Natural killer cell treated with Interleukin-12 subunit alpha and Interleukin-12 subunit beta and Interleukin-15 and Interleukin-18, amount 100 ng/mL, for 72 hours (primary cell): ENCODE data around the gene CAMK2B. TPM values are rescaled to one million over a fixed set of nuclear protein-coding genes. Genes with fewer than 3 reads are reported as not detected.

ENCODE experiments used
- ATAC-seq, 2 donors: fragments of 150-1000 bp; cut with Tn5 transposase in 1 of 2; sonication (Bioruptor Pico), chemical (Tn5 transposase) in 1 of 2; 2 replicates each; pipeline ENCODE4 v1.10.0; 2021
- DNase-seq: peaks from one replicate; pipeline ENCODE4 v3.0.0; 2022; ENCODE audit warnings: low spot score
- H3K27ac Mint-ChIP-seq, 2 donors: 1 replicate in 1 of 2; 2 replicates in 1 of 2; pipeline ENCODE4 v1.8.0; 2022; ENCODE audit warnings: mixed read lengths in 2 of 2, mild to moderate bottlenecking in 1 of 2, moderate library complexity in 1 of 2
- H3K27me3 Mint-ChIP-seq, 2 donors: 1 replicate in 1 of 2; 2 replicates in 1 of 2; pipeline ENCODE4 v1.8.0; 2022; ENCODE audit warnings: mixed read lengths in 2 of 2
- H3K36me3 Mint-ChIP-seq: one replicate; pipeline ENCODE4 v1.8.0; 2022; ENCODE audit warnings: mixed read lengths
- H3K4me1 Mint-ChIP-seq, 2 donors: 1 replicate in 1 of 2; 2 replicates in 1 of 2; pipeline ENCODE4 v1.8.0; 2022; ENCODE audit warnings: low read depth in 2 of 2, mixed read lengths in 2 of 2, mild to moderate bottlenecking in 1 of 2
- H3K4me3 Mint-ChIP-seq: one replicate; pipeline ENCODE4 v1.8.0; 2022; ENCODE audit warnings: mixed read lengths
- H3K9me3 Mint-ChIP-seq: 2 replicates; pipeline ENCODE4 v1.8.0; 2022; ENCODE audit warnings: mixed read lengths
- total RNA-seq, 2 donors: library from RNA; stranded (reverse); gene quantifications; one replicate each; pipeline ENCODE4 v1.2.3, GENCODE V29; 2022

Gene CAMK2B
- under 1 TPM in 1 of 2 donors, not detected in 1; 0.10 TPM for total RNA-seq

DNA sequence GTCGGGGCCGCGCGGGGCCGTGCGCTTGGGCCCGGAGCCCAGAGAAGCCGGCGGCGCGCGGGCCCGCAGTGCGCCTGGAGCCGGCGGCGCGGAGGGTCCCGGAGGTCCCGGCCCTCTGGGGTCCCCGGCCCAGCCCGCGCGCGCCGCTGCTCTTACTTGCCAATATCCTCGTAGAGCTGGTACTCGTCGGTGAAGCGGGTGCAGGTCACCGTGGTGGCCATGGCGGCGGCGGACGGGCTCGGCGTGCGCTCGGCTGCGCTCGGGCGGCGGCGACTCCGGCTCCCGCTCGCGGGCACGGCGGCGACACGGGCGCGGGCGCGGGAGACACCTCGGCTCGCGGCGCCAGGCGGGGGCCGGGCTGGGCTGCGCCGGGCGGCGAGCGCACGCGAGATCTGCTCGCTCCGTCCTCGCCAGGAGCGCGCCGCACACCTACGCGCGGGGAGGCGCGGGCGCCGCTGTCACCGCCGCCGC lies at the start of gene CAMK2B:
TSS of gene CAMK2B (minus strand) at position 394 of the 471 bp plus-strand sequence. CDS start at position 221, 173 bp downstream.
- H3K9me3 Mint-ChIP-seq = no peaks in the 10 kb centered on the region
- H3K4me1 Mint-ChIP-seq = peaks cover 4 to 5% of the 10 kb centered on the region in 2 donors
- H3K27ac Mint-ChIP-seq = no peak within 1 kb of the TSS
- DNase-seq (no peak), ATAC-seq (no peak)
- H3K36me3 Mint-ChIP-seq = no peaks in the 10 kb centered on the region
- H3K27me3 Mint-ChIP-seq = peaks cover 14 to 22% of the 10 kb centered on the region in 2 donors
- H3K4me3 Mint-ChIP-seq = peak within 1 kb of the TSS; percentile 72

DNA sequence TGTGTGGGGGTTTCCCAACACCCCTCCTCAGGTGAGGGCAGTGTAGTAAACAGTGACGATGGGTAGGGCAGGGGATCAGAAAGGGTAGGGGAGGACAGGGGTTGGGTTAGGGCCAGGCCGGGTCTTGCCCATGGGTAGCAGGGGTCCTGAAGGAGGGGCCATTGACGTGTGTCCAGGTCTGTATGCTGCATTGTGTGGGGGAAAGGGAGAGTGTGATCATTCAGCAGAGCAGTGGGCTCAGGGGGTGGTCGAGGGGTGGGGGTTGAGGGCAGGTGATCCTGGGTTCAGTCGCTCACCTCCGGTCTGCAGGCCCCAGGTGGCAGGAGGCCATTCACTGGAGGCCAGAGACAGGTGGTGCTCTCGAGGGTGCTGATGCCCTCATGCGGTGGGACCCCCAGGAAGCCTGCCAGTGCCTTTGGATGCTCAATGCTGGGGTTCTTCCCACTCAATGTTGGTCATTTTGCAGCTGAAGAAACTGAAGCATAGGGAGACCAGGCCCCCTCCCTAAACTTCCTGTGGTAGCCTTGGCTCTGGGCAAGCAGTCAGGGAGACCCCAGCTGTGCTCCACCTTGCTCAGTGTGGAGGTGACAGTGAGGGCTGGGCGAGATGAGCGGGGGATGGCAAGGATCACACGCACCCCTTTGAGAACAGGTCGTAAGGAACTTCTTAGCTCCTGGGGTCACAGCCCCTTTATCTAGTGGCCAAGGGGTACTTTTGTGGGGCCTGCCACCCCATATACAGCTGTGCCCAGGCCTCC lies 48.8 kb upstream of the CAMK2B start:
- no peak overlapping the region for H3K4me3 Mint-ChIP-seq
- H3K4me1 Mint-ChIP-seq = peaks cover 5 to 10% of the 10 kb centered on the region in 2 donors
- peaks cover 2% of the 10 kb centered on the region for H3K36me3 Mint-ChIP-seq
- H3K9me3 Mint-ChIP-seq = no peaks in the 10 kb centered on the region
- DNase-seq (no peak), ATAC-seq (peak in 1 of 2 donors; percentile 11)
- H3K27me3 Mint-ChIP-seq = peaks cover 14 to 17% of the 10 kb centered on the region in 2 donors
- no peak overlapping the region for H3K27ac Mint-ChIP-seq

DNA sequence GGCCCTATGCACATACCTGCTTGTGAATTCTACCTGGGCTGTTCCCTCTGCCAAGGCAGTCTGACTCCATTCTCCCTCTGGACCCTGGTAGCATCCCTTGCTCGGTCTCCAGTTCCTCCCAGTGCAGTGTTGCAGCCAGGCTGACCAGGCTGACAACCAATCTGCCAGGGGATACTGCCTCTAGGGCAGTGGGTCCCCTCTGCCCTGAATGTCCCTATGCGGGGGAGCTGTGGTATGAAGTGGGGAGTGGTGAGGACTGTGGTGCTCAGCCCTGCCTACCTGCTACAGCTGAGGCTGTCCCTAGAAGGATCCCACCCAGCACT lies 48.0 kb upstream of the CAMK2B start:
- Mint-ChIP-seq H3K4me3 (no peak overlapping the region), H3K9me3 (no peaks in the 10 kb centered on the region), H3K27ac (no peak overlapping the region), H3K36me3 (peaks cover 6% of the 10 kb centered on the region), H3K27me3 (peaks cover 18 to 21% of the 10 kb centered on the region in 2 donors), H3K4me1 (peaks cover 0 to 5% of the 10 kb centered on the region in 2 donors)
- DNase-seq (no peak), ATAC-seq (peak in 1 of 2 donors; percentile 14)

DNA sequence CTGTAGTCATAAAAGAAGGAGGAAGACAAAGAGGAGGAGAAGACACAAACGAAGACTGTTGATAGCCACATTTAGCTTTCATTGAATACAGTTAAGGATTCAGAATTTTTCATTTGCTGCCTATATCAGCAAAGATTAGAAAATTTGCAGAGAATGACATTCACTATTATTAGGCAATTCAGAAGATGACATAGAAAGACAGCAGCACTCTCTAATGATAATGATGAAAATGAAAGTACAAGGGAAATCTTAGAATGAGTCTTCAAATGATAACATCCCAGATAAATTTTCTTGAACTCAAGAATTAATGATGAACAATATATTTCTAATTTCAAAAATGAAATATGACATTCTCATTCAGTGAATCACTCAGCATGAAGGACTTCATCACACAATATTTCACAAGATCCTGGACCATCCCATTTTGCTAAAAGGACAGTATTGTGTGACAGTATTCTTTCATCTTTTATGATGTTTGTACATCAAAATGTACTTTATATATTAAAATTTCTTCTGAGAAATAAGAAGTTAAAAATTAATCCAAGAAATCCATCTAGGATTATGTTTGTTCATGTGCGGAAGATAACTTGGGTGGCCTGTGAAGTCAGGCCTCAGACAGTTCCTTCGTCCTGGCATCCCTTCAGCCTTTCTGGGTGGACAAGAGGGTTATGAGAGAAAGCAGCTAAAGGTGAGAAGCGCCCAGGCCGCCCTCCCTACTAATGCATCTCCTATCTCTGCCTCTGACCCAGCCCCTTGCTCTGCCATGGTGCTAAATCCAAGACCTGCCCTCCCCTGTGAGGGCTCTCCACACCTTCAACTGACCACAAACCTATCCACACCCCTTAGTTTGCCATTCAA lies 47.4 kb upstream of the CAMK2B start:
- Mint-ChIP-seq H3K4me1 (peaks cover 0 to 5% of the 10 kb centered on the region in 2 donors), H3K27me3 (peaks cover 18 to 25% of the 10 kb centered on the region in 2 donors), H3K4me3 (no peak overlapping the region), H3K27ac (no peak overlapping the region), H3K36me3 (peaks cover 6% of the 10 kb centered on the region), H3K9me3 (no peaks in the 10 kb centered on the region)
- ATAC-seq (no peak), DNase-seq (no peak)

DNA sequence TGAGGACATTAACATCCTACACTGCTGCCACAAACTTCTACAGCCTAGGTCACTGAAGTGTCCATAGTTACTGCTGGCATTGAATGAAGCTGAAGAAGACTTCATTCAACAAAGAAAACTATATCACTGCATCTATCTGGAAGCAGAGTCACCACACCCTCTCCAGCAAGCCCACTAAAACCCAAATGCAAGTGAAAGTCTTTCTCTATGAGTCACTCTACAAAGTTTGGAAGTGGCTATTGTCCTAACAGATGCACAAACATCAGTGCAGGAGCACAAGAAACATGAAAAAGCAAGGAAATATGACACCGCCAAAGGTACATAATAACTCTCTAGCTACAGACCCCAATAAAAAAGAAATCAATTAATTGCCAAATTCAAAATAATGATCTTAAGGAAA lies 43.5 kb upstream of the CAMK2B start:
- Mint-ChIP-seq H3K36me3 (peaks cover 6% of the 10 kb centered on the region), H3K27me3 (peaks cover 18 to 37% of the 10 kb centered on the region in 2 donors), H3K4me3 (no peak overlapping the region), H3K27ac (no peak overlapping the region), H3K4me1 (no peaks in the 10 kb centered on the region), H3K9me3 (no peaks in the 10 kb centered on the region)
- DNase-seq (no peak), ATAC-seq (no peak)

DNA sequence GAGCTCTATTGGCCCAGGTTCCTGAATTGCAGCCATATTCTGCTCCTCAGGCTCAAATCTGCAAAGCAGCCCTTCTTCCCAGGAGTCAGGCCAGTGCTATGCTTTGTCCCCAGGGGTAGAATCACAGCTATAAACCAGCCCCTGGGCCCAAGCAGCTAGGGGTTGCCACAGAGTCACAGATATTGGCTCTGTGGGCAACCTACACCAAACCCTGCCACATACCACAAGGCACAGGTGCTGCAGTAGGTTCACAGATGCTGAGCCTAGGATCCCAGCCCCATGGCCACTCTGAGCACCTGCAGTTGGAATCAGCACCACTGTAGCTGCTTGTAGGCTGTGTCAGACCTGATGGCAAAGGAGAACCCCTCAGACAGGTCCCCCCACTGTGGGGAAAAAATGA lies 43.1 kb upstream of the CAMK2B start:
- Mint-ChIP-seq H3K4me3 (no peak overlapping the region), H3K27me3 (peaks cover 18 to 37% of the 10 kb centered on the region in 2 donors), H3K36me3 (peaks cover 6% of the 10 kb centered on the region), H3K9me3 (no peaks in the 10 kb centered on the region), H3K4me1 (no peaks in the 10 kb centered on the region), H3K27ac (no peak overlapping the region)
- ATAC-seq = peak in 1 of 2 donors; percentile 6
- no peak for DNase-seq

DNA sequence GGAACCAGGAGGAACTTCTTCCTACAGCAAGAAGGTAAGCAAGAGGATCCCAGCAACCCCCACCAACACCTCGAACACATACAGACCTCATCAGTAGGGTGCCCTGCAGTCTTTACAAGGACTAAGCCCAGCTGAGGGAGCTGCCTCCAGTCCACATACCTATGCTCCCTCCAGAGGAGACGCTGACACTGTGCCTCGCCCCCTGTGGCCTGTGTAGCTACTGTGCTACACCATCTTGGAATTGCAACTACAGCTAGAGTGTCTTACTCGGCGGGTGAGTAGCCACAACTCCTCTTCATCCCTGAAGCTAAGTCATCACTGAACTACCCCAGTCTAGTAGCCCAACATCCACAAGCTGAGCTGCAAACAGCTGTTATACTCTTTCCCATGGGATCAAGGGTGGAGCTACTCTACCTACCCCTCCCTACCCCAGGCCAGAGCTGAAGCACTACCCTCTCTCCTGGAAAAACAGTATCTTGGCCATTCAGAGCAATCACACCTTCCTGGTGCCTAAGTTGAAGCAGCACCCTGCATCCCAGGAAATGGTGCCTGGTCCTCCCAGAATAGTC lies 42.2 kb upstream of the CAMK2B start:
- H3K9me3 Mint-ChIP-seq = no peaks in the 10 kb centered on the region
- DNase-seq = no peak
- no peak overlapping the region for H3K27ac Mint-ChIP-seq
- no peaks in the 10 kb centered on the region for H3K4me1 Mint-ChIP-seq
- peaks cover 6% of the 10 kb centered on the region for H3K36me3 Mint-ChIP-seq
- ATAC-seq = peak in 1 of 2 donors; percentile 40
- H3K4me3 Mint-ChIP-seq = no peak overlapping the region
- H3K27me3 Mint-ChIP-seq = peaks cover 21 to 36% of the 10 kb centered on the region in 2 donors

DNA sequence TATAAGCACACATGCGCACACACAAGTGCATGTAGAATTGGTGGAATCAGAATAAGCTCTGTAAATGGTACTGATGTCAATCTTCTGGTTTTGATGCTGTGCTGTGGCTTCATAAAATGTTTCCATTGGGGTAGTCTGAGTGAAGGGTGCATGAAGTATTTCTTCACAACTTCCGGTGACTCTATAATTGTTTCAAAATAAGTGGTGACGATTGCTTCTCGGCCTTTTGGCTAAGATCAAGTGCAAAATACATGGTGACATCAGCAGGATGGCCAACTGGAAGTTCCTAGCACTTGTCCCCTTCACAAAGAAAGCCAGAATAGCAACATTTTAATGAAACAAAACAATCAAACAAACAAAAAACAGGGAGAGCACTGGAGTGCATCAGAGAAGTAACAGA lies 41.6 kb upstream of the CAMK2B start:
- Mint-ChIP-seq H3K27ac (no peak overlapping the region), H3K36me3 (peaks cover 6% of the 10 kb centered on the region), H3K27me3 (peaks cover 27 to 38% of the 10 kb centered on the region in 2 donors), H3K4me1 (no peaks in the 10 kb centered on the region), H3K4me3 (no peak overlapping the region), H3K9me3 (no peaks in the 10 kb centered on the region)
- DNase-seq = no peak
- no peak for ATAC-seq

DNA sequence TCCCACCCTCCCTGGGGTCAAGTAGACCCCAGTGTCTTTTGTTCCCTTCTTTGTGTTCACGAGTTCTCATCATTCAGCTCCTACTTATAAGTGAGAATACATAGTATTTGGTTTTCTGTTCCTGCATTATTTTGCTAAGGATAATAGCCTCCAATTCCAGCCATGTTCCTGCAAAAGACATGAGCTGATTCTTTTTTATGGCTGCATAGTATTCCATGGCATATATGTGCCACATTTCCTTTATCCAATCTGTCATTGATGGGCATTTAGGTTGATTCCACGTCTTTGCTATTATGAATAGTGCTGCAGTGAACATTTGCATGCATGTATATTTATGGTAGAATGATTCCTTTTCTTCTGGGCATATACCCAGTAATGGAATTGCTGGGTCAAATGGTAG lies 28.3 kb upstream of the CAMK2B start:
- Mint-ChIP-seq H3K4me3 (no peak overlapping the region), H3K9me3 (no peaks in the 10 kb centered on the region), H3K4me1 (no peaks in the 10 kb centered on the region), H3K27me3 (peaks cover 44 to 56% of the 10 kb centered on the region in 2 donors), H3K36me3 (no peaks in the 10 kb centered on the region), H3K27ac (no peak overlapping the region)
- DNase-seq (no peak), ATAC-seq (no peak)

DNA sequence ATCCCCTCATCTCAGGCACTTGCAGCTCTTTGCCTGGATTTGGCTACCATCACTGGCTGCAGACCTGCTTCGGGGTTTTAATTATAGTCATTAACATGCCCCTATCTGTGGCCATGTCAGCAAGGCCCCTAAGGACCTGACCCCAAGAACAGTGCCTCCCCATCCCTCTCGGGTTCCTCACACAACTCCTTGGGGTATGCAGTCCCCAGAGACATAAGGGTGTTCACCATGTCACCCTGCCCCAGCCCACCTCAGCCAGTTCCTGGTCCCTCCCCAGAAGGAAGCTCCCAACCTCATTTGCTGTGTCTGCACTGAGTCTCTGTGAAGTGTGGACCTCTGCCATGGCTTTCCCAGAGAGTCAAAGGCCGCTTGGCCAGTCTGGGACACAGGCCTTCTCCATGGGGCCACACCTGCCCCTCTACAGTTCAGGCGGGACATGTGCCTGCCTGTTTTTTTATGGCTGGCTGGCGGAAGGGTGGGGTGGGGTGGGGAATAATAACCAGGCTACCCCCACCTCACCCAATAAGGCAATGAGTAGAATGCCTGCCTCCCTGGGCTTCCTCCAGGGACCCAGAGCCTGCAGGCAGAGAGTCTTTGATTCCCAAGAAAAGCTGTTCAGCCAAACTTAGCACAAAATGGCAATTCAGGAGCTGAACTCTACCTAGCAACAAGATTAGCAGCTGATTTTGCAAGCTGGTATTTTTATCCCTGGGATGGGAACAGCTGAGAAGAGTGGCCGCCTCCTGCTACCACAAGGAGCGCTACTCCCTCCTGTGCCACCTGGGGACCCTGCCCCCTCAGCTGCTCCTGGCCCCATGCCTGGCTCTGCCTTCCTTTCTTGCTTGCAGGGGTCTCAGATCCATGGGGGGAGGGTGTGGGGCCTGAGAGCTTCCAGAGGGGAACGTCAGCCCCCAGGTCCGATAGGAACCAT lies 23.7 kb upstream of the CAMK2B start:
- no peaks in the 10 kb centered on the region for H3K9me3 Mint-ChIP-seq
- H3K4me1 Mint-ChIP-seq = no peaks in the 10 kb centered on the region
- DNase-seq (no peak), ATAC-seq (peak in 1 of 2 donors; percentile 24)
- H3K27ac Mint-ChIP-seq = no peak overlapping the region
- no peak overlapping the region for H3K4me3 Mint-ChIP-seq
- H3K27me3 Mint-ChIP-seq = peaks cover 31 to 46% of the 10 kb centered on the region in 2 donors
- H3K36me3 Mint-ChIP-seq = no peaks in the 10 kb centered on the region

DNA sequence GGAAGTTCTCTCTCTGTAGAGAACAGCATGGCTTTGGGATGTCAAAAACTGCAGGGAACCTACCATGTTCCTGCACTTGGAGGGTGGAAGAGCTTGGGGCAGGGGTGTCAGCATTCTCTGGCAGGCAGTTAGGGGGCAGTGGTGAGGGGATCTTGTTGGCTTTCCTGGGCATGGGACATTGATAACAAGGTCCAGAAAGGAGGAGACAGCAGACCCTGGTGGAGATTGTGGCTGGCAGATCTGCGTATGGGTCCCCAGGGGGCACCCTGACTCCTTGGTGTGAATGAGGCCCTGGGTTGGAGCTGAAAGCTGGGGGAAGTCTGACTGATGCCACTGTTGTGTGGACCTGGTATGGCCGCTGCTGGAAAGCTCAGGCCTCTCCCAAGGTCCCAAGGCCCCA lies 22.9 kb upstream of the CAMK2B start:
- ATAC-seq (peak in 1 of 2 donors; percentile 49), DNase-seq (no peak)
- Mint-ChIP-seq H3K36me3 (no peaks in the 10 kb centered on the region), H3K27ac (no peak overlapping the region), H3K4me3 (no peak overlapping the region), H3K4me1 (no peaks in the 10 kb centered on the region), H3K27me3 (peaks cover 24 to 42% of the 10 kb centered on the region in 2 donors), H3K9me3 (no peaks in the 10 kb centered on the region)

DNA sequence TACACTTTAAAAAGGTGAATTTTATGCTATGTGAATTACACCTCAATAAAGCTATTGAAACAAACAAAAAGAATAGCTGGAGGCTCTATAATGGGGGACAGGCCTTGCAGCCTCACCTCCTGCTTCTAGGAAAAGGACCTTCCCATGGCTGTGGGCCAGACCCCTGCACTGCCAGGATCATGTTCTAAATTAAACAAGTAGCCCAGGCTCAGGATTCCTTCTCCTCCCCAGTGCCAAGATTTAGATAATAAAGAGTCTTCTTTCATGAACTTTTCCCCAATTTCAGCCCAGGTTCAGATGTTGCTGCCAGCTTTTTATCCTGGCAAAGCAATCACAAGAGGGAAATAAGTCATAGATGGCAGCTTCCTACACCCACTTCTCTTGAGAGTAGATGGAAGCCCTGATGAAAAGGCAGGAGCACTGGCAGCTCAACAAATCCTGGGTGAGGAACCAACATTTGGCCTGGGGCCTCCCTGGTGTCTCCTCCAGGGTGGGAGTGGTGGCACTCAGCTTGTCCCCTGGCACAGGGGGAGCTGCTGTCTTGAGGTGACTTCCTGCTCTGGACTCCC lies 22.2 kb upstream of the CAMK2B start:
- no peaks in the 10 kb centered on the region for H3K36me3 Mint-ChIP-seq
- no peak overlapping the region for H3K4me3 Mint-ChIP-seq
- DNase-seq (no peak), ATAC-seq (no peak)
- no peak overlapping the region for H3K27ac Mint-ChIP-seq
- no peaks in the 10 kb centered on the region for H3K4me1 Mint-ChIP-seq
- H3K9me3 Mint-ChIP-seq = no peaks in the 10 kb centered on the region
- H3K27me3 Mint-ChIP-seq = peaks cover 24 to 42% of the 10 kb centered on the region in 2 donors

DNA sequence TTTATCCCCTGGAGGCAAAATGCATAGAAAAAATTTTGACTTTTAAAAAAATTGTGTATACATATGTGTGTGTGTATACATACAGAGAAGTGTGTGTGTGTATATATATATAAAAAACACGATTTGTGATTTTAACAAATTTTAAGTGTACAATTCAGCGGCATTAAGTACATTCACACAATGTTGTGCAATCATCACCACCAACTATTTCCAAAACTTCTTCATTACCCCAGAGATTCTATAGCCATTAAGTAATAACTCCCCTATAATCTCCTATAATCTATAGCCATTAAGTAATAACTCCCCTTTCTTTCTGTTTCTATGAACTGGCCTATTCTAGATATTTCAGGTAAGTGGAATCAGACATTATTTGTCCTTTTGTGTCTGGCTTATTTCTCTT lies 20.7 kb upstream of the CAMK2B start:
- Mint-ChIP-seq H3K9me3 (no peaks in the 10 kb centered on the region), H3K4me1 (no peaks in the 10 kb centered on the region), H3K27me3 (peaks cover 22 to 36% of the 10 kb centered on the region in 2 donors), H3K4me3 (no peak overlapping the region), H3K27ac (no peak overlapping the region), H3K36me3 (no peaks in the 10 kb centered on the region)
- DNase-seq = no peak
- no peak for ATAC-seq
